Measurements from ENCODE around the gene TM9SF3.

DNA sequence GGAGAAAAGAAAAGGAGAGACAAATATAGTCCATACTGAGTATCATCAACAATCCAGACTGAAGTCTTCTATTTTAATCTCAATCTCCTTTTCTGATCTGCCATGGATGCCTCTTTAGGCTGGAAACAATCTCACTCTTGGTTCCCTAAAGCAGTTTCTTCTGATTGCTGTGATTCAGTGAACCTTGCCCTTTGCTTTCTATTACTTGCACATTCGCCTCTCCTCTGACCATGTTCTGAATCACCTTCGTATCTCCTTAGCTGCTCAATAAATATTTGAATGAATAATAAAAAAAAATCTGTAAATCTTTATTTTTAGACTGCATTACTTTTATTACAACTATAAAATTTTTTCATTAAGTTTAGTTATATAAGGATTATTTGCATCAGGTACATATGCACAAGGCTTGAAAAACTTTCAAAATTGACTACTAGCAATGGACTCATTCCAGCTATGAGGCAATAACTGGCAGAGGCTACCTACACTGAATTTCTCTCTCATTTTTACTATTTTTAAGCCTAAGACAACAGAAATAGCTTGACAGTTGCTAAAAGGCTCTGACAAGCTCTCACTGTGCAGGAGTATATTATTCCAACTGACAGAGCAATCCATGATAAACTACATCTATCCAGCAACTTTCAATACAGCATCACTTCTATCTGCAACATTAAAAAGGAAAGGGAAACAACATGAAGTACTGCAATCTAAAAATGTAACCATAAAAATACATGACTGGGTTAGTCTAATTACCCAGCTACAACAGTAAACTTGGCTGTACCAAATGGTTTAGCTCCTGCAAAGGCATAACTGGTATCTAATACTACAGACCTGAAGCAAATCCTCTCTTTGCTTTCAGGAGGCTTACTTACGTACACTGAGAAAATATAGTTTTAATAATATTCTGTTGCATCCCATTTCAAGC, 25.6 kb downstream of the TM9SF3 start:
- TF ChIP-seq, protein P1, sequence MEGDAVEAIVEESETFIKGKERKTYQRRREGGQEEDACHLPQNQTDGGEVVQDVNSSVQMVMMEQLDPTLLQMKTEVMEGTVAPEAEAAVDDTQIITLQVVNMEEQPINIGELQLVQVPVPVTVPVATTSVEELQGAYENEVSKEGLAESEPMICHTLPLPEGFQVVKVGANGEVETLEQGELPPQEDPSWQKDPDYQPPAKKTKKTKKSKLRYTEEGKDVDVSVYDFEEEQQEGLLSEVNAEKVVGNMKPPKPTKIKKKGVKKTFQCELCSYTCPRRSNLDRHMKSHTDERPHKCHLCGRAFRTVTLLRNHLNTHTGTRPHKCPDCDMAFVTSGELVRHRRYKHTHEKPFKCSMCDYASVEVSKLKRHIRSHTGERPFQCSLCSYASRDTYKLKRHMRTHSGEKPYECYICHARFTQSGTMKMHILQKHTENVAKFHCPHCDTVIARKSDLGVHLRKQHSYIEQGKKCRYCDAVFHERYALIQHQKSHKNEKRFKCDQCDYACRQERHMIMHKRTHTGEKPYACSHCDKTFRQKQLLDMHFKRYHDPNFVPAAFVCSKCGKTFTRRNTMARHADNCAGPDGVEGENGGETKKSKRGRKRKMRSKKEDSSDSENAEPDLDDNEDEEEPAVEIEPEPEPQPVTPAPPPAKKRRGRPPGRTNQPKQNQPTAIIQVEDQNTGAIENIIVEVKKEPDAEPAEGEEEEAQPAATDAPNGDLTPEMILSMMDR (IDR thresholded peaks at IDR 0.05), result no peak
- no peak for TF ChIP-seq POLR2A (IDR thresholded peaks at IDR 0.05)
